GM12892 (cell line): ENCODE results near the gene THAP4.

Experiments
- POLR2A ChIP-seq: IDR thresholded peaks from 2 replicates; pipeline ENCODE4 v1.6.1; 2011; ENCODE audit warnings: low read depth, low read length, control low read depth
- POLR2AphosphoS5 ChIP-seq: IDR thresholded peaks from 2 replicates; pipeline ENCODE4 v1.6.1; 2011; ENCODE audit warnings: low read depth, low read length, control low read depth
- TAF1 ChIP-seq: IDR thresholded peaks from 2 replicates; pipeline ENCODE4 v1.6.1; 2011; ENCODE audit warnings: low read depth, mild to moderate bottlenecking, control low read depth, low read length, borderline replicate concordance

- TF ChIP-seq POLR2AphosphoS5 = no peak
- TF ChIP-seq POLR2A = no peak
- TF ChIP-seq TAF1 = no peak
These were observed 3.3 kb upstream of the THAP4 start for GRCh38 chr2:241640165-241640795.
